Suprapubic skin (tissue), 4 donors: ENCODE results near the gene LAMA5.

Source experiments
- EP300 ChIP-seq: sonication (generic); formaldehyde crosslinking; IDR thresholded peaks from one replicate; pipeline ENCODE4 v1.6.1; 2017; ENCODE audit warnings: antibody characterized with exemption
- POLR2A ChIP-seq, 2 donors: fragments of 450-650 bp; IDR thresholded peaks; one replicate each; pipeline ENCODE4 v1.6.1; 2017; ENCODE audit warnings: antibody characterized with exemption in 2 of 2, mild to moderate bottlenecking in 2 of 2, moderate library complexity in 2 of 2
- POLR2AphosphoS5 ChIP-seq, 3 donors: sonication (generic); formaldehyde crosslinking; IDR thresholded peaks; one replicate each; pipeline ENCODE4 v1.6.1; 2017; ENCODE audit warnings: antibody characterized with exemption in 3 of 3
- TF ChIP-seq, protein P1 (sequence below), 2 donors: fragments of 200-600 bp in 1 of 2; fragments of 450-650 bp in 1 of 2; sonication (generic) in 1 of 2; IDR thresholded peaks; one replicate each; pipeline ENCODE4 v1.5.1; 2016 to 2019; ENCODE audit warnings: antibody characterized with exemption in 2 of 2, mild to moderate bottlenecking in 1 of 2, moderate library complexity in 1 of 2

DNA sequence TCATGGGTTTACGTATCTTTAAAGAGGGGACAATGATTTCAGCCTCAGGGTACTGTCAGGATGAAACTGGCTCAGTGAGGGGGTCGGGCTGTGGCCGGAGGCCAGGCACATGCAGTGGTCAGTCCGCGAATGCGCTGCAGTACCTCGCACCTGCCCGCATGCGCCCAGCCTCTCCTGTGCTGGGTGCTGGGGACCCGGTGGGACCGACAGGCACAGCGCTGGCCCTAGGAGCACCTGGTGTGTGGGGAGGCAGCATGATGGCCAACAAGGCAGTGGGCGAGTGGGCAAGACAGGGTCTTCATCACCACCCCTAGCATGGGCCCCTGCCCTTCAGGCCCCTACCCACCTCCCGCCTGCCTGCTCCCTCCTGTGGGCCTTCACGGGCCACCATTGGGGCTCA lies 40.9 kb upstream of the LAMA5 start:
- TF ChIP-seq POLR2A (IDR thresholded peaks at IDR 0.05), result no peak
- TF ChIP-seq, protein P1, sequence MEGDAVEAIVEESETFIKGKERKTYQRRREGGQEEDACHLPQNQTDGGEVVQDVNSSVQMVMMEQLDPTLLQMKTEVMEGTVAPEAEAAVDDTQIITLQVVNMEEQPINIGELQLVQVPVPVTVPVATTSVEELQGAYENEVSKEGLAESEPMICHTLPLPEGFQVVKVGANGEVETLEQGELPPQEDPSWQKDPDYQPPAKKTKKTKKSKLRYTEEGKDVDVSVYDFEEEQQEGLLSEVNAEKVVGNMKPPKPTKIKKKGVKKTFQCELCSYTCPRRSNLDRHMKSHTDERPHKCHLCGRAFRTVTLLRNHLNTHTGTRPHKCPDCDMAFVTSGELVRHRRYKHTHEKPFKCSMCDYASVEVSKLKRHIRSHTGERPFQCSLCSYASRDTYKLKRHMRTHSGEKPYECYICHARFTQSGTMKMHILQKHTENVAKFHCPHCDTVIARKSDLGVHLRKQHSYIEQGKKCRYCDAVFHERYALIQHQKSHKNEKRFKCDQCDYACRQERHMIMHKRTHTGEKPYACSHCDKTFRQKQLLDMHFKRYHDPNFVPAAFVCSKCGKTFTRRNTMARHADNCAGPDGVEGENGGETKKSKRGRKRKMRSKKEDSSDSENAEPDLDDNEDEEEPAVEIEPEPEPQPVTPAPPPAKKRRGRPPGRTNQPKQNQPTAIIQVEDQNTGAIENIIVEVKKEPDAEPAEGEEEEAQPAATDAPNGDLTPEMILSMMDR (IDR thresholded peaks at IDR 0.05), result no peak
- TF ChIP-seq EP300, result no peak
- no peak for TF ChIP-seq POLR2AphosphoS5 (IDR thresholded peaks at IDR 0.05)
